ENCODE results near the gene EIF2AK3. TPM values are rescaled to one million over a fixed set of nuclear protein-coding genes. Genes with fewer than 3 reads are reported as not detected.
A peak's percentile ranks its signal among the peaks of the same experiment; 100 is the strongest.

EIF2AK3 gene
- total RNA-seq, 1 donor from 2014 or later: 29.6 TPM

GRCh38 chr2:88545118-88545517 is 82.1 kb downstream of the EIF2AK3 start:
- H3K27me3 Mint-ChIP-seq (ENCODE audit: insufficient read depth): peaks cover 29% of the 10 kb centered on the region
- H3K4me1 Mint-ChIP-seq (ENCODE audit: low read depth): no peaks in the 10 kb centered on the region
- H3K36me3 Mint-ChIP-seq (ENCODE audit: low read depth): no peaks in the 10 kb centered on the region
- no peak for DNase-seq (ENCODE audit: low spot score)
- intact Hi-C loops (cut with micrococcal nuclease): no loop called here
- H3K9me3 Mint-ChIP-seq: peaks cover 3% of the 10 kb centered on the region
- H3K4me3 Mint-ChIP-seq: no peak overlapping the region
- H3K27ac Mint-ChIP-seq: no peak overlapping the region

GRCh38 chr2:88543541-88544057 is 83.7 kb downstream of the EIF2AK3 start:
- no peak for DNase-seq (ENCODE audit: low spot score)
- H3K9me3 Mint-ChIP-seq: peaks cover 4% of the 10 kb centered on the region
- no peak overlapping the region for H3K4me3 Mint-ChIP-seq
- intact Hi-C loops (cut with micrococcal nuclease): no loop called here
- peaks cover 18% of the 10 kb centered on the region for H3K27me3 Mint-ChIP-seq (ENCODE audit: insufficient read depth)
- H3K27ac Mint-ChIP-seq: no peak overlapping the region
- no peaks in the 10 kb centered on the region for H3K36me3 Mint-ChIP-seq (ENCODE audit: low read depth)
- H3K4me1 Mint-ChIP-seq (ENCODE audit: low read depth): no peaks in the 10 kb centered on the region

- intact Hi-C loops (cut with micrococcal nuclease): no loop called here
- Mint-ChIP-seq H3K36me3 (ENCODE audit: low read depth) (no peaks in the 10 kb centered on the region), H3K4me3 (no peak overlapping the region), H3K4me1 (ENCODE audit: low read depth) (no peaks in the 10 kb centered on the region), H3K27me3 (ENCODE audit: insufficient read depth) (peaks cover 11% of the 10 kb centered on the region), H3K27ac (no peak overlapping the region), H3K9me3 (peaks cover 4% of the 10 kb centered on the region)
- DNase-seq (ENCODE audit: low spot score): no peak
These were observed 84.6 kb downstream of the EIF2AK3 start for GRCh38 chr2:88542668-88543067.

- no peak for DNase-seq (ENCODE audit: low spot score)
- H3K4me1 Mint-ChIP-seq (ENCODE audit: low read depth): no peaks in the 10 kb centered on the region
- H3K36me3 Mint-ChIP-seq (ENCODE audit: low read depth): no peaks in the 10 kb centered on the region
- no peak overlapping the region for H3K4me3 Mint-ChIP-seq
- H3K9me3 Mint-ChIP-seq: peaks cover 4% of the 10 kb centered on the region
- H3K27ac Mint-ChIP-seq: no peak overlapping the region
- intact Hi-C loops (cut with micrococcal nuclease): no loop called here
- H3K27me3 Mint-ChIP-seq (ENCODE audit: insufficient read depth): peaks cover 14% of the 10 kb centered on the region
These were observed 86.9 kb downstream of the EIF2AK3 start for GRCh38 chr2:88540346-88540745.

- no peak for DNase-seq (ENCODE audit: low spot score)
- peaks cover 14% of the 10 kb centered on the region for H3K27me3 Mint-ChIP-seq (ENCODE audit: insufficient read depth)
- H3K4me3 Mint-ChIP-seq: no peak overlapping the region
- H3K27ac Mint-ChIP-seq: peak overlapping the region; percentile 10
- H3K36me3 Mint-ChIP-seq (ENCODE audit: low read depth): no peaks in the 10 kb centered on the region
- no peaks in the 10 kb centered on the region for H3K4me1 Mint-ChIP-seq (ENCODE audit: low read depth)
- H3K9me3 Mint-ChIP-seq: peaks cover 4% of the 10 kb centered on the region
- intact Hi-C loops (cut with micrococcal nuclease): no loop called here
These were observed 88.8 kb downstream of the EIF2AK3 start for GRCh38 chr2:88538362-88538917.

DNA sequence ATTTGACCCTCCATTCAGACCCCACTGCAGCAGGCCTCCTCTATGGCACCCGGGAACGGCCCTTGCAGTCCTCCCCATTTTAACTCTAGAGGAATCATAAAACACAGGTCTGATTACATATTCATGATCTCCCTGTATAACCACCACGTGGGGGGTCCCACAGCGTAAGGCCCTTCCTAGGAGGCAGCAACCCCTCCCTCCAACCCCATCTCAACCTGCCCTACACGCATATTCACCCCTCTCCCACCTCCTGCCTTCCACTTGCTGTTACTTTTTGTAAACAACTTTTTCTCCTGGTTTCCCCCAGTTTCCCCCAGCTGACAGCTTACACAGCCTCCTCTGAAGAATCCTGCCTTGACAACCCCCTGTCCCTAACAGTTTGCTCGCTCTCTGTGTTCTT is 89.6 kb downstream of the EIF2AK3 start:
- H3K9me3 Mint-ChIP-seq: peaks cover 4% of the 10 kb centered on the region
- H3K36me3 Mint-ChIP-seq (ENCODE audit: low read depth): no peaks in the 10 kb centered on the region
- H3K27me3 Mint-ChIP-seq (ENCODE audit: insufficient read depth): peaks cover 14% of the 10 kb centered on the region
- H3K4me3 Mint-ChIP-seq: no peak overlapping the region
- H3K4me1 Mint-ChIP-seq (ENCODE audit: low read depth): no peaks in the 10 kb centered on the region
- intact Hi-C loops (cut with micrococcal nuclease): no loop called here
- DNase-seq (ENCODE audit: low spot score): no peak
- no peak overlapping the region for H3K27ac Mint-ChIP-seq

GRCh38 chr2:88530081-88530480 is 97.2 kb downstream of the EIF2AK3 start:
- no peak overlapping the region for H3K27ac Mint-ChIP-seq
- H3K9me3 Mint-ChIP-seq: no peaks in the 10 kb centered on the region
- H3K36me3 Mint-ChIP-seq (ENCODE audit: low read depth): no peaks in the 10 kb centered on the region
- no peak overlapping the region for H3K4me3 Mint-ChIP-seq
- no peaks in the 10 kb centered on the region for H3K4me1 Mint-ChIP-seq (ENCODE audit: low read depth)
- H3K27me3 Mint-ChIP-seq (ENCODE audit: insufficient read depth): peaks cover 12% of the 10 kb centered on the region
- intact Hi-C loops (cut with micrococcal nuclease): no loop called here
- DNase-seq (ENCODE audit: low spot score): no peak

- Mint-ChIP-seq H3K4me3 (no peak overlapping the region), H3K36me3 (ENCODE audit: low read depth) (no peaks in the 10 kb centered on the region)
These were observed 105.7 kb downstream of the EIF2AK3 start for GRCh38 chr2:88521445-88522073.

DNA sequence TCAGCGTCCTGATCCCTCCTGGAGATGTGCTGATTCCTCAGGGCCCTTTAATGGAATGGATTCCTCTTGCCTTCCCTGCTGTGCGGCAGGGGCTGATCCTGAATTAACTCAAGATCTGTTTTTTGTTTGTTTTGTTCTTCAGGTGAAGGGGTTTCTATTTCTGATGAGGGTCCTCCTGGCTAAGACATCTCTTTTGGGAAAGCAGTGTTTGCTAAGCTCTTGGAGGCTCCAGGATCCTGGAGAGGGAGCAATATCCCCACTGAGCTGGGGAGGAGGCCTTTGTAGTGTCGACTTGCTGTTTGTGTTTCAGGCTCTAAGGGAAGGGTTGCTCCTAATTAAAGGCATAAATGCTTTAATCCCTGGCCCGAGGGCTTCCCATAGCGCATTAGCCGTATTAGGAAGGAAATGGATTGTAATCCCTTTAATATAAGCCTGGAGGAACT is 109.5 kb downstream of the EIF2AK3 start:
- Mint-ChIP-seq H3K27ac (no peak overlapping the region), H3K4me1 (ENCODE audit: low read depth) (no peaks in the 10 kb centered on the region), H3K27me3 (ENCODE audit: insufficient read depth) (peaks cover 6% of the 10 kb centered on the region), H3K9me3 (no peaks in the 10 kb centered on the region), H3K36me3 (ENCODE audit: low read depth) (no peaks in the 10 kb centered on the region), H3K4me3 (no peak overlapping the region)
- intact Hi-C loops (cut with micrococcal nuclease): no loop called here
- DNase-seq (ENCODE audit: low spot score): no peak

More at GRCh38 chr2:88521445-88522073, 105.7 kb downstream of the EIF2AK3 start:
- no peaks in the 10 kb centered on the region for H3K9me3 Mint-ChIP-seq
- intact Hi-C loops (cut with micrococcal nuclease): no loop called here
- no peak overlapping the region for H3K27ac Mint-ChIP-seq
- H3K4me1 Mint-ChIP-seq (ENCODE audit: low read depth): no peaks in the 10 kb centered on the region
- H3K27me3 Mint-ChIP-seq (ENCODE audit: insufficient read depth): peaks cover 6% of the 10 kb centered on the region
- DNase-seq (ENCODE audit: low spot score): no peak

Other genes starting within 250 kb of the EIF2AK3 start
- gene FOXI3, start 174.8 kb downstream of the EIF2AK3 start, total RNA-seq: not detected in 2 replicates
- 79.1 and 83.1 TPM in 2 replicates for gene RPIA, start 64.2 kb upstream of the EIF2AK3 start, total RNA-seq